Measurements from ENCODE around the gene MTA2. TPM values are rescaled to one million over a fixed set of nuclear protein-coding genes. Genes with fewer than 3 reads are reported as not detected.
"Not testable (repeated sequence)": the region's sequence is repeated elsewhere in the genome, so short reads cannot be mapped to it uniquely, and the experiment has no call there.

Gene MTA2
- total RNA-seq, 2 experiments from 2014 or later, result 159 to 179 TPM

- ATAC-seq, result no peak
- H3K36me3 Mint-ChIP-seq (ENCODE audit: low read depth), result peaks cover 85% of the 10 kb centered on the region
- H3K4me1 Mint-ChIP-seq, result peaks cover 64% of the 10 kb centered on the region
- no peaks in the 10 kb centered on the region for H3K9me3 Mint-ChIP-seq (ENCODE audit: low read depth)
- intact Hi-C loops (cut with DNase I, micrococcal nuclease), result loop anchor here in 1 of 2 experiments (5.0 kb wide), 1 partner anchor 447 kb away; the partner anchor contains the start of gene INCENP
- CTCF ChIA-PET, result interaction anchor here (0.7 to 2.4 kb wide), 8 partner anchors 10 to 1115 kb away, joined by 3 to 15 read pairs (median 4); partner anchors contain the start of genes EML3, ROM1 and TUT1
- no peak for DNase-seq
- H3K27ac Mint-ChIP-seq, result peak overlapping the region; percentile 24
- no peak overlapping the region for H3K4me3 Mint-ChIP-seq
- POLR2A ChIA-PET, result interaction anchor here (0.6 to 1.4 kb wide), 3 partner anchors 13 to 30 kb away, joined by 3 to 6 read pairs (median 5); no protein-coding TSS in a partner anchor
- no peaks in the 10 kb centered on the region for H3K27me3 Mint-ChIP-seq
These were observed 32.1 kb downstream of the MTA2 start for GRCh38 chr11:62569611-62570010.

- H3K27ac Mint-ChIP-seq, result peak overlapping the region; percentile 73
- H3K4me1 Mint-ChIP-seq, result peaks cover 61% of the 10 kb centered on the region
- no peak for DNase-seq
- intact Hi-C loops (cut with DNase I, micrococcal nuclease), result no loop called here
- no peaks in the 10 kb centered on the region for H3K9me3 Mint-ChIP-seq (ENCODE audit: low read depth)
- peak; percentile 38 for ATAC-seq
- ChIA-PET POLR2A (interaction anchor here (2.2 kb wide), 1 partner anchor 10 kb away, joined by 7 read pairs; no protein-coding TSS in a partner anchor), CTCF (interaction anchor here (0.5 to 2.3 kb wide), 5 partner anchors 8 to 283 kb away, joined by 4 to 7 read pairs (median 4); no protein-coding TSS in a partner anchor)
- no peaks in the 10 kb centered on the region for H3K27me3 Mint-ChIP-seq
- no peak overlapping the region for H3K4me3 Mint-ChIP-seq
- H3K36me3 Mint-ChIP-seq (ENCODE audit: low read depth), result peaks cover 68% of the 10 kb centered on the region
These were observed 34.5 kb downstream of the MTA2 start for GRCh38 chr11:62567018-62567633.

- ChIA-PET POLR2A (interaction anchor here (0.7 to 2.2 kb wide), 2 partner anchors 9 to 27 kb away, joined by 3 to 7 read pairs; no protein-coding TSS in a partner anchor), CTCF (interaction anchor here (0.5 to 2.3 kb wide), 5 partner anchors 9 to 284 kb away, joined by 3 to 7 read pairs (median 4); no protein-coding TSS in a partner anchor)
- ATAC-seq, result no peak
- H3K4me3 Mint-ChIP-seq, result no peak overlapping the region
- H3K27ac Mint-ChIP-seq, result peak overlapping the region; percentile 68
- H3K27me3 Mint-ChIP-seq, result no peaks in the 10 kb centered on the region
- DNase-seq, result no peak
- H3K4me1 Mint-ChIP-seq, result peaks cover 59% of the 10 kb centered on the region
- no peaks in the 10 kb centered on the region for H3K9me3 Mint-ChIP-seq (ENCODE audit: low read depth)
- intact Hi-C loops (cut with DNase I, micrococcal nuclease), result no loop called here
- H3K36me3 Mint-ChIP-seq (ENCODE audit: low read depth), result peaks cover 65% of the 10 kb centered on the region
These were observed 35.4 kb downstream of the MTA2 start for GRCh38 chr11:62566247-62566646.

GRCh38 chr11:62565100-62565802, 36.4 kb downstream of the MTA2 start:
- H3K9me3 Mint-ChIP-seq (ENCODE audit: low read depth), result no peaks in the 10 kb centered on the region
- H3K27me3 Mint-ChIP-seq, result no peaks in the 10 kb centered on the region
- peaks cover 60% of the 10 kb centered on the region for H3K4me1 Mint-ChIP-seq
- DNase-seq (no peak), ATAC-seq (no peak)
- intact Hi-C loops (cut with DNase I, micrococcal nuclease), result no loop called here
- CTCF ChIA-PET, result interaction anchor here (0.6 to 2.3 kb wide), 7 partner anchors 8 to 192 kb away, joined by 3 to 7 read pairs (median 3); partner anchors contain the start of gene EEF1G
- H3K27ac Mint-ChIP-seq, result peak overlapping the region; percentile 45
- POLR2A ChIA-PET, result interaction anchor here (1.7 to 2.2 kb wide), 2 partner anchors 8 to 140 kb away, joined by 7 to 14 read pairs; no protein-coding TSS in a partner anchor
- H3K36me3 Mint-ChIP-seq (ENCODE audit: low read depth), result peaks cover 67% of the 10 kb centered on the region
- H3K4me3 Mint-ChIP-seq, result no peak overlapping the region

- intact Hi-C loops (cut with DNase I, micrococcal nuclease), result not testable (repeated sequence)
These were observed 39.9 kb downstream of the MTA2 start for GRCh38 chr11:62561677-62562230.

GRCh38 chr11:62560566-62561103, 41.0 kb downstream of the MTA2 start:
- peak; percentile 18 for ATAC-seq
- POLR2A ChIA-PET, result interaction anchor here (0.6 to 1.5 kb wide), 5 partner anchors 9 to 167 kb away, joined by 3 to 5 read pairs (median 4); partner anchors contain the start of genes EEF1G and HNRNPUL2
- Mint-ChIP-seq H3K9me3 (ENCODE audit: low read depth) (no peaks in the 10 kb centered on the region), H3K4me3 (no peak overlapping the region), H3K36me3 (ENCODE audit: low read depth) (peaks cover 53% of the 10 kb centered on the region), H3K4me1 (peaks cover 70% of the 10 kb centered on the region), H3K27ac (peak overlapping the region; percentile 85), H3K27me3 (no peaks in the 10 kb centered on the region)
- intact Hi-C loops (cut with DNase I, micrococcal nuclease), result loop anchor here (1.0 kb wide), 3 partner anchors 18 to 136 kb away; no protein-coding TSS in a partner anchor
- CTCF ChIA-PET, result interaction anchor here (0.7 to 5.2 kb wide), 12 partner anchors 9 to 171 kb away, joined by 3 to 56 read pairs (median 5); partner anchors contain the start of gene EEF1G
- peak; percentile 88 for DNase-seq

More at GRCh38 chr11:62561677-62562230, 39.9 kb downstream of the MTA2 start:
- peak overlapping the region; percentile 49 for H3K27ac Mint-ChIP-seq
- not testable (repeated sequence) for H3K4me3 Mint-ChIP-seq; H3K27me3 Mint-ChIP-seq; DNase-seq; ATAC-seq; H3K9me3 Mint-ChIP-seq (ENCODE audit: low read depth)
- ChIA-PET POLR2A (interaction anchor here (1.3 kb wide), 1 partner anchor 137 kb away, joined by 5 read pairs; no protein-coding TSS in a partner anchor), CTCF (interaction anchor here (1.0 to 5.2 kb wide), 8 partner anchors 8 to 172 kb away, joined by 3 to 56 read pairs (median 6); no protein-coding TSS in a partner anchor)
- H3K36me3 Mint-ChIP-seq (ENCODE audit: low read depth), result peaks cover 63% of the 10 kb centered on the region
- H3K4me1 Mint-ChIP-seq, result peaks cover 70% of the 10 kb centered on the region

GRCh38 chr11:62559626-62560025, 42.0 kb downstream of the MTA2 start:
- H3K27me3 Mint-ChIP-seq; DNase-seq; H3K4me3 Mint-ChIP-seq; H3K9me3 Mint-ChIP-seq (ENCODE audit: low read depth); ATAC-seq: not testable (repeated sequence)
- Mint-ChIP-seq H3K27ac (peak overlapping the region; percentile 85), H3K36me3 (ENCODE audit: low read depth) (peaks cover 50% of the 10 kb centered on the region), H3K4me1 (peaks cover 77% of the 10 kb centered on the region)
- CTCF ChIA-PET, result interaction anchor here (0.6 to 5.2 kb wide), 11 partner anchors 8 to 165 kb away, joined by 3 to 56 read pairs (median 4); partner anchors contain the start of gene EEF1G
- POLR2A ChIA-PET, result interaction anchor here (1.0 kb wide), 2 partner anchors 8 to 295 kb away, joined by 3 to 4 read pairs; no protein-coding TSS in a partner anchor
- intact Hi-C loops (cut with DNase I, micrococcal nuclease), result loop anchor here (1.0 to 10.0 kb wide), 7 partner anchors 17 to 1575 kb away; partner anchors contain the start of genes EML3 (in 1 of the 2) and ROM1 (in 1 of the 2)

GRCh38 chr11:62559204-62559603, 42.5 kb downstream of the MTA2 start:
- intact Hi-C loops (cut with DNase I, micrococcal nuclease), result loop anchor here (5.0 to 10.0 kb wide), 4 partner anchors 53 to 1574 kb away; partner anchors contain the start of genes EML3 (in 1 of the 2) and ROM1 (in 1 of the 2)
- ChIA-PET POLR2A (interaction anchor here (0.6 to 1.0 kb wide), 6 partner anchors 9 to 1569 kb away, joined by 3 to 6 read pairs (median 4); no protein-coding TSS in a partner anchor), CTCF (interaction anchor here (0.6 to 5.2 kb wide), 9 partner anchors 8 to 136 kb away, joined by 3 to 56 read pairs (median 4); partner anchors contain the start of gene EEF1G)
- ATAC-seq, result no peak
- no peaks in the 10 kb centered on the region for H3K27me3 Mint-ChIP-seq
- H3K27ac Mint-ChIP-seq, result peak overlapping the region; percentile 85
- DNase-seq, result no peak
- H3K4me3 Mint-ChIP-seq, result no peak overlapping the region
- H3K36me3 Mint-ChIP-seq (ENCODE audit: low read depth), result peaks cover 54% of the 10 kb centered on the region
- peaks cover 82% of the 10 kb centered on the region for H3K4me1 Mint-ChIP-seq
- no peaks in the 10 kb centered on the region for H3K9me3 Mint-ChIP-seq (ENCODE audit: low read depth)

GRCh38 chr11:62558669-62559068, 43.0 kb downstream of the MTA2 start:
- no peaks in the 10 kb centered on the region for H3K9me3 Mint-ChIP-seq (ENCODE audit: low read depth)
- no peak for DNase-seq
- peaks cover 84% of the 10 kb centered on the region for H3K4me1 Mint-ChIP-seq
- ATAC-seq, result no peak
- H3K4me3 Mint-ChIP-seq, result no peak overlapping the region
- POLR2A ChIA-PET, result interaction anchor here (0.6 to 2.3 kb wide), 8 partner anchors 9 to 1569 kb away, joined by 3 to 16 read pairs (median 4); partner anchors contain the start of genes LBHD1 and UQCC3
- intact Hi-C loops (cut with DNase I, micrococcal nuclease), result loop anchor here (5.0 to 10.0 kb wide), 4 partner anchors 54 to 1574 kb away; partner anchors contain the start of genes EML3 (in 1 of the 2) and ROM1 (in 1 of the 2)
- no peaks in the 10 kb centered on the region for H3K27me3 Mint-ChIP-seq
- H3K36me3 Mint-ChIP-seq (ENCODE audit: low read depth), result peaks cover 54% of the 10 kb centered on the region
- peak overlapping the region; percentile 85 for H3K27ac Mint-ChIP-seq
- CTCF ChIA-PET, result interaction anchor here (0.6 to 5.2 kb wide), 9 partner anchors 9 to 135 kb away, joined by 3 to 56 read pairs (median 4); no protein-coding TSS in a partner anchor

All from activated CD4-positive, alpha-beta T cell treated with anti-CD3 and anti-CD28 coated beads for 36 hours (primary cell).